SK-N-SH treated with all-trans-retinoic acid at 6 μM for 48 hours (cell line): ENCODE measurements around the gene PBX2.

Source experiments
- PATZ1 ChIP-seq: fragments of 250-450 bp; sonication (Bioruptor Pico); IDR thresholded peaks from 2 replicates; pipeline ENCODE4 v1.8.0; 2020; ENCODE audit warnings: mild to moderate bottlenecking, moderate library complexity, borderline replicate concordance
- POU6F1 ChIP-seq: fragments of 250-450 bp; sonication (Bioruptor Pico); IDR thresholded peaks from 2 replicates; pipeline ENCODE4 v1.8.0; 2021; ENCODE audit warnings: low read depth, mild to moderate bottlenecking, moderate library complexity, borderline replicate concordance
- TSHZ2 ChIP-seq: fragments of 250-450 bp; sonication (Bioruptor Pico); IDR thresholded peaks from 2 replicates; pipeline ENCODE4 v1.5.0; 2020; ENCODE audit warnings: mild to moderate bottlenecking, moderate library complexity
- ZNF8 ChIP-seq: fragments of 450-650 bp; formaldehyde crosslinking; IDR thresholded peaks from 2 replicates; pipeline ENCODE4 v1.5.0; 2020; ENCODE audit warnings: mild to moderate bottlenecking, moderate library complexity

DNA sequence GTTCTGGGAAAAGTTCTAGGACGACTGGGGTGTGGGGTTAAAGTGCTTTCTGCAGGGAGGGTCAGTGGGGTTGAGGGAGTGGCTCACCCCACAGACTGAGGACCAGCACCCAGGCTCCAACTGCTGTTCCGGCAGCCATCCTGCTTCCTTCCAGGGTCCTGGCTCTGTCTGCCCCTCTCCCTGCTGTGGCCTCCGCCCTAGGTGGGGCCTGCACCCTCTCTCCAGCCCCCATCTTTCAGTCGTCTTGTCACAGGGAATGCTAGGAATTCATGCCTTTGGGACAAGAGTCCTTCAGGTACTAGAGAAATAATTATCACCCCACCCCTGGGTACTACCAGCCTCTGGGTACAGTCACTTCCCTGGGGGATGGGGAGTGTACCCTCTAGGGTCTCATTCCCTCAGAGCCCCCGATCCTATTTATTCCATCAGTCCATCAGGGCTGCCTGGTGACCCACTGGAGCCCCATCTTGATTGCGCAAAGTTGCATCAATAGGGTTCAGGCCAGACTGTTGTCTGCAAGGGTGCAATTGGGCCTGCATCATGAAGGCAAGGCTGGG, 5.8 kb downstream of the PBX2 start, which contains the start of gene AGER:
- TF ChIP-seq POU6F1 (CRISPR knock-in tag) (no peak), ZNF8 (CRISPR knock-in tag) (no peak), PATZ1 (no peak), TSHZ2 (no peak)
